ENCODE data around the gene TPM4. TPM values are rescaled to one million over a fixed set of nuclear protein-coding genes. Genes with fewer than 3 reads are reported as not detected.

TPM4 gene
- total and polyA plus RNA-seq, 2 of the 13 experiments (the other 11 are each of a cell fraction or from before 2014, with no cell fraction given), result 180 to 188 TPM

- ChIA-PET CTCF (ENCODE audit: low intra/inter-chr PET ratio, low total read pairs) (no interaction called here), POLR2A (interaction anchor here (0.7 to 2.8 kb wide), 10 partner anchors 8 to 115 kb away, joined by 3 to 18 read pairs (median 6); partner anchors contain the start of genes FAM32A and RAB8A)
- Histone ChIP-seq H3K27ac (ENCODE audit: extremely low read length, insufficient read depth, low read length) (peak overlapping the region; percentile 68), H3K4me1 (ENCODE audit: insufficient read depth, low read length) (peaks cover 76% of the 10 kb centered on the region), H4K20me1 (ENCODE audit: insufficient read depth, low read length) (no peaks in the 10 kb centered on the region), H3K4me2 (ENCODE audit: low read depth, low read length) (peak overlapping the region; percentile 91), H3K9me3 (ENCODE audit: low read length) (no peaks in the 10 kb centered on the region), H3K79me2 (ENCODE audit: insufficient read depth, low read length) (no peaks in the 10 kb centered on the region), H3K36me3 (replicated peaks in 1 of 2; ENCODE audit: control insufficient read depth in 1 of 2, insufficient read depth in 2 of 2, low read length in 2 of 2) (no peaks in the 10 kb centered on the region), H2AFZ (ENCODE audit: low read length) (peak overlapping the region; percentile 84), H3K27me3 (ENCODE audit: control insufficient read depth in 1 of 2, insufficient read depth in 2 of 2, low read length in 2 of 2) (no peaks in the 10 kb centered on the region), H3K9ac (ENCODE audit: insufficient read depth, low read depth, low read length) (peak overlapping the region; percentile 73), H3K4me3 (replicated peaks in 1 of 3; ENCODE audit: insufficient read depth in 1 of 3, low read depth in 2 of 3, low read length in 3 of 3) (peak overlapping the region; percentile 43 to 61 (median 49))
- ATAC-seq (peak; percentile 77), DNase-seq (ENCODE audit: low spot score) (peak; percentile 84), FAIRE-seq (peak; percentile 43)
- no TSS peak for BruUV-seq (replicated peaks)
- in situ Hi-C loops (cut with HindIII; ENCODE audit: extremely low pct_ligation_motif_present, low pct_unique_long_range_greater_than_20kb) (no loop called here), intact Hi-C loops (cut with micrococcal nuclease; ENCODE audit: unreplicated experiment) (loop anchor here (2.0 kb wide), 1 partner anchor 40 kb away; the partner anchor contains the start of gene RAB8A)
- WGBS (ENCODE audit: low lambda C conversion rate), result 10% methylated on average over 5 of the region's 16 CpGs
- TF ChIP-seq ZNF703 (CRISPR knock-in tag; IDR thresholded peaks at IDR 0.05; ENCODE audit: borderline replicate concordance), result no peak
- TF ChIP-seq ARID4A (CRISPR knock-in tag; IDR thresholded peaks at IDR 0.05; ENCODE audit: borderline replicate concordance), result peak; percentile 42; the same call in 1 of the 2 replicates
- no peak for TF ChIP-seq ZNF556 (CRISPR knock-in tag; IDR thresholded peaks at IDR 0.05; ENCODE audit: borderline replicate concordance)
- peak; percentile 31; the same call in 1 of the 2 replicates for TF ChIP-seq ZNF350 (CRISPR knock-in tag; IDR thresholded peaks at IDR 0.05; ENCODE audit: borderline replicate concordance, low read depth)
- TF ChIP-seq ZBTB14 (CRISPR knock-in tag; IDR thresholded peaks at IDR 0.05), result no peak
- TF ChIP-seq DNMT3B (CRISPR knock-in tag; conservative IDR thresholded peaks at IDR 0.05), result no peak
- TF ChIP-seq AHR (CRISPR knock-in tag; IDR thresholded peaks at IDR 0.05), result 0 out of 2 replicates have a peak, but pooled peaks have one; percentile 39
- TF ChIP-seq AGO1 (IDR thresholded peaks at IDR 0.05; ENCODE audit: low read depth, low read length, poor library complexity, severe bottlenecking), result no peak
- TF ChIP-seq SAP130 (CRISPR knock-in tag; IDR thresholded peaks at IDR 0.05; ENCODE audit: low read depth), result peak; percentile 82
- TF ChIP-seq ZBTB38 (CRISPR knock-in tag; IDR thresholded peaks at IDR 0.05), result peak; percentile 35; the same call in 1 of the 2 replicates
- peak; percentile 66; the same call in 1 of the 2 replicates for TF ChIP-seq KDM2A (CRISPR knock-in tag; IDR thresholded peaks at IDR 0.05; ENCODE audit: borderline replicate concordance, low read depth)
- TF ChIP-seq BRD4 (CRISPR knock-in tag; IDR thresholded peaks at IDR 0.05), result 0 out of 2 replicates have a peak, but pooled peaks have one; percentile 63
- 0 out of 4 replicates have a peak, but pooled peaks of 1 of the 2 experiments have one; percentile 15 for TF ChIP-seq HMGXB4 (CRISPR knock-in tag; IDR thresholded peaks at IDR 0.05; ENCODE audit: borderline replicate concordance in 1 of 2, low read depth in 1 of 2)
- TF ChIP-seq RFX5 (IDR thresholded peaks at IDR 0.05; ENCODE audit: low read depth, low read length), result no peak
- TF ChIP-seq ZFP90 (CRISPR knock-in tag; IDR thresholded peaks at IDR 0.05; ENCODE audit: borderline replicate concordance), result 0 out of 2 replicates have a peak, but pooled peaks have one; percentile 16
- no peak for TF ChIP-seq ZNF850 (CRISPR knock-in tag; conservative IDR thresholded peaks at IDR 0.05)
Measured at GRCh38 chr19:16070366-16070990, 5.8 kb upstream of the TPM4 start.

Data from HepG2 (cell line).